Common myeloid progenitor, CD34-positive (primary cell): ENCODE data around the gene PRSS12.
"Not testable (repeated sequence)": the region's sequence is repeated elsewhere in the genome, so short reads cannot be mapped to it uniquely, and the experiment has no call there.

ENCODE experiments used
- CTCF ChIA-PET: fragments of 350-600 bp; sonication (Branson Sonifier 250); formaldehyde crosslinking; loops from one replicate; lab custom pipeline; 2021; ENCODE audit warnings: antibody characterized with exemption; lab: Charles Lee
- POLR2A ChIA-PET: fragments of 350-600 bp; sonication (Branson Sonifier 250); formaldehyde crosslinking; loops from one replicate; lab custom pipeline; 2021; ENCODE audit warnings: antibody characterized with exemption; lab: Charles Lee
- DNase-seq, 3 donors: peaks; one replicate each; pipeline versions ENCODE4 v3.0.0 to v3.0.0-alpha.2; 2013
- H3K27ac ChIP-seq, 2 experiments: 1 replicate in 1 of 2; 2 replicates in 1 of 2; pipeline ENCODE4 v1.7.0; 2013; ENCODE audit warnings: inconsistent platforms in 2 of 2, low read length in 2 of 2, mild to moderate bottlenecking in 2 of 2, low read depth in 1 of 2, moderate library complexity in 1 of 2; ENCODE audit not compliant: severe bottlenecking in 2 of 2, insufficient read depth in 1 of 2, poor library complexity in 1 of 2
- H3K27me3 ChIP-seq, 5 experiments: replicated peaks in 2 of 5; 1 replicate in 3 of 5; 2 replicates in 2 of 5; pipeline versions ENCODE4 v1.6.1 to v1.7.0; 2013; ENCODE audit warnings: low read length in 4 of 5, mild to moderate bottlenecking in 2 of 5, moderate library complexity in 2 of 5, inconsistent platforms in 1 of 5; ENCODE audit not compliant: insufficient read depth in 5 of 5, control insufficient read depth in 4 of 5
- H3K36me3 ChIP-seq, 4 experiments: 1 replicate in 2 of 4; 2 replicates in 2 of 4; pipeline versions ENCODE4 v1.6.1 to v1.7.0; 2013; ENCODE audit warnings: low read length in 3 of 4, control low read depth in 1 of 4, mild to moderate bottlenecking in 1 of 4; ENCODE audit not compliant: control insufficient read depth in 4 of 4, insufficient read depth in 4 of 4
- H3K4me1 ChIP-seq, 4 experiments: 1 replicate in 3 of 4; 2 replicates in 1 of 4; pipeline versions ENCODE4 v1.6.1 to v1.7.1; 2013; ENCODE audit warnings: low read length in 3 of 4, mild to moderate bottlenecking in 3 of 4, control low read depth in 1 of 4, inconsistent platforms in 1 of 4, moderate library complexity in 1 of 4; ENCODE audit not compliant: control insufficient read depth in 4 of 4, insufficient read depth in 4 of 4; ENCODE audit errors: control extremely low read depth in 1 of 4
- H3K4me3 ChIP-seq, 7 experiments: 1 replicate in 4 of 7; 2 replicates in 3 of 7; pipeline versions ENCODE4 v1.5.1 to v1.7.0; 2013; ENCODE audit warnings: mild to moderate bottlenecking in 7 of 7, low read length in 6 of 7, moderate library complexity in 6 of 7, inconsistent platforms in 2 of 7, low read depth in 2 of 7, control low read depth in 1 of 7; ENCODE audit not compliant: insufficient read depth in 4 of 7, control insufficient read depth in 1 of 7; ENCODE audit errors: extremely low read depth in 1 of 7
- H3K9me3 ChIP-seq, 5 experiments: 1 replicate in 4 of 5; 2 replicates in 1 of 5; pipeline versions ENCODE4 v1.6.1 to v1.7.1; 2013; ENCODE audit warnings: low read length in 4 of 5, mild to moderate bottlenecking in 2 of 5, inconsistent platforms in 1 of 5, low read depth in 1 of 5, moderate library complexity in 1 of 5; ENCODE audit not compliant: control insufficient read depth in 4 of 5, insufficient read depth in 2 of 5; ENCODE audit errors: control extremely low read depth in 1 of 5
- whole genome bisulfite sequencing: methylation state at CpG from one replicate; pipeline ENCODE4 v1.1.5; 2013; ENCODE audit not compliant: insufficient coverage; 5-methylcytosine and 5-hydroxymethylcytosine counted together

PRSS12 gene

GRCh38 chr4:118273642-118274041, 79.2 kb downstream of the PRSS12 start:
- Histone ChIP-seq H3K4me1 (peaks cover 0 to 10% (median 5%) of the 10 kb centered on the region in 4 experiments), H3K4me3 (no peak overlapping the region), H3K9me3 (peaks cover 0 to 5% (median 0%) of the 10 kb centered on the region in 5 experiments), H3K27me3 (peaks cover 0 to 3% (median 0%) of the 10 kb centered on the region in 5 experiments), H3K36me3 (no peaks in the 10 kb centered on the region), H3K27ac (no peak overlapping the region)
- DNase-seq, result no peak
- WGBS, result 100% methylated on average over 1 of the region's 1 CpG
- ChIA-PET POLR2A (no interaction called here), CTCF (interaction anchor here (1.3 to 1.6 kb wide), 2 partner anchors 9 to 50 kb away, joined by 3 to 5 read pairs; no protein-coding TSS in a partner anchor)

DNA sequence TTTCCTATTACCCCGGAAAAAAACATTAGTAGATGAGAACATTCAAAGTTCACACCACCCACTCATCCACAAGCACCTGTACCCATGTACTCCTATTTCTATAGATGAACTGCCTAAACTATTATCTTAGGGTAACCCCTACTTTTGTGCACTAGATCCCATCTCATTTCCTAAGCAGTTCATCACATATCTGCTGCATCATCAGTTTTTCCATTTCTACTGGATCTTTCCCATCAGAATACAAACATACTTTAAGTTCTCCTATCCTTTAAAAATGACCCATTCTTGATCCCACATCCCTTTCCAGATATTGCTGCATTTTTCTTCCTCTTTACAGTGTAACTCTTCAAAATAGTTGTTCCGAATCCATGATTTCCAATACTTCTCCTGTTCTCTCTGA, 81.0 kb downstream of the PRSS12 start:
- Histone ChIP-seq H3K36me3 (no peaks in the 10 kb centered on the region), H3K9me3 (peaks cover 0 to 5% (median 0%) of the 10 kb centered on the region in 5 experiments), H3K4me3 (no peak overlapping the region), H3K27ac (no peak overlapping the region), H3K4me1 (peaks cover 0 to 3% (median 0%) of the 10 kb centered on the region in 4 experiments), H3K27me3 (peaks cover 0 to 3% (median 0%) of the 10 kb centered on the region in 5 experiments)
- POLR2A ChIA-PET, result no interaction called here
- DNase-seq, result no peak
- CTCF ChIA-PET, result interaction anchor here (1.2 to 1.6 kb wide), 2 partner anchors 15 to 186 kb away, joined by 3 to 6 read pairs; no protein-coding TSS in a partner anchor
- 94% methylated on average over 2 of the region's 2 CpGs for WGBS

- ChIA-PET CTCF (interaction anchor here (1.0 to 1.6 kb wide), 3 partner anchors 13 to 184 kb away, joined by 3 to 6 read pairs (median 3); no protein-coding TSS in a partner anchor), POLR2A (no interaction called here)
- Histone ChIP-seq H3K4me3 (no peak overlapping the region), H3K36me3 (no peaks in the 10 kb centered on the region), H3K9me3 (no peaks in the 10 kb centered on the region), H3K4me1 (peaks cover 0 to 3% (median 1%) of the 10 kb centered on the region in 4 experiments), H3K27ac (no peak overlapping the region), H3K27me3 (peaks cover 0 to 3% (median 0%) of the 10 kb centered on the region in 5 experiments)
- peak; percentile 59 to 73 (median 71) for DNase-seq
- no CpG with 5 or more reads among the region's 2 CpGs for WGBS
These were observed 82.3 kb downstream of the PRSS12 start for GRCh38 chr4:118270492-118270891.

DNA sequence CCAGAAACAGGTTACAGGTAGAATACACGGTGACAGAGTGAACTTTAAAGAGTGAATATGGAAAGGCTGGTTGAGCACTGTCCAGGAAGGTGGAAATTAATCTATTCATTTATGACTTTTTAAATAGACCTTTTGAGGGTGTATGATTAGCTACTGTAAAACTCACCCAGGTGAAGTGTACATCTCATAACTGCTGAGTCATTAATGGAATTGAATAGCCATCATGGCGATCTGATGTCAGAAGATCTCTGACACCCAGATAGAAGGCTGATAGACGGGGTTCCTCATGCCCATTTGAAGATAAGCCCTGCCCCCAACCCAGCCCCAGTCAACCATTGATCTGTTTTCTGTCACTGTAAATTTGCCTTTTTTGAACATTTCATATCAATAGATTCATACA, 84.0 kb downstream of the PRSS12 start:
- CTCF ChIA-PET, result no interaction called here
- Histone ChIP-seq H3K27ac (no peak overlapping the region), H3K27me3 (peaks cover 0 to 3% (median 0%) of the 10 kb centered on the region in 5 experiments), H3K36me3 (no peaks in the 10 kb centered on the region), H3K9me3 (peaks cover 0 to 9% (median 0%) of the 10 kb centered on the region in 5 experiments), H3K4me1 (peaks cover 0 to 2% (median 0%) of the 10 kb centered on the region in 4 experiments), H3K4me3 (no peak overlapping the region)
- POLR2A ChIA-PET, result no interaction called here
- DNase-seq, result no peak
- WGBS, result 74% methylated on average over 2 of the region's 3 CpGs

- H3K27me3 ChIP-seq, H3K9me3 ChIP-seq, H3K36me3 ChIP-seq, H3K4me1 ChIP-seq, H3K27ac ChIP-seq, DNase-seq, POLR2A ChIA-PET: not testable (repeated sequence)
- peak overlapping the region in 1 of 7 experiments; percentile 78 for H3K4me3 ChIP-seq
- WGBS, result 83% methylated on average over 4 of the region's 4 CpGs
- CTCF ChIA-PET, result interaction anchor here (1.7 kb wide), 1 partner anchor 8 kb away, joined by 5 read pairs; no protein-coding TSS in a partner anchor
These were observed 86.7 kb downstream of the PRSS12 start for GRCh38 chr4:118266145-118266496.

- ChIA-PET CTCF (interaction anchor here (1.7 kb wide), 1 partner anchor 9 kb away, joined by 5 read pairs; no protein-coding TSS in a partner anchor), POLR2A (no interaction called here)
- H3K27me3 ChIP-seq, result no peaks in the 10 kb centered on the region
- WGBS, result 26% methylated on average over 55 of the region's 64 CpGs
- peaks cover 0 to 9% (median 0%) of the 10 kb centered on the region in 5 experiments for H3K9me3 ChIP-seq
- H3K4me3 ChIP-seq, result peak overlapping the region; percentile 44 to 78 (median 55)
- DNase-seq, result peak in 2 of 3 donors; percentile 32 to 41
- no peaks in the 10 kb centered on the region for H3K36me3 ChIP-seq
- H3K27ac ChIP-seq, result no peak overlapping the region
- peaks cover 0 to 2% (median 0%) of the 10 kb centered on the region in 4 experiments for H3K4me1 ChIP-seq
These were observed 87.3 kb downstream of the PRSS12 start for GRCh38 chr4:118265312-118266144.

GRCh38 chr4:118264096-118264495, 88.7 kb downstream of the PRSS12 start:
- DNase-seq, result no peak
- 94% methylated on average over 3 of the region's 3 CpGs for WGBS
- ChIA-PET CTCF (no interaction called here), POLR2A (no interaction called here)
- H3K27me3 ChIP-seq, result no peaks in the 10 kb centered on the region
- no peak overlapping the region for H3K4me3 ChIP-seq
- H3K4me1 ChIP-seq, result peaks cover 0 to 2% (median 0%) of the 10 kb centered on the region in 4 experiments
- H3K36me3 ChIP-seq, result no peaks in the 10 kb centered on the region
- H3K9me3 ChIP-seq, result peaks cover 0 to 9% (median 0%) of the 10 kb centered on the region in 5 experiments
- no peak overlapping the region for H3K27ac ChIP-seq
